Central memory CD4-positive, alpha-beta T cell (primary cell): Measurements from ENCODE around the gene SLC2A11.

ENCODE experiments used
- DNase-seq: peaks from one replicate; pipeline ENCODE4 v3.0.0; 2022
- total RNA-seq, 3 experiments: gene quantifications; one replicate each; lab custom pipeline; 2026; lab: John Stamatoyannopoulos, UW

Gene SLC2A11
- total RNA-seq, result 2.0 to 15.6 (median 9.0) reads per million in 3 experiments

GRCh38 chr22:23857606-23858483, at the start of gene SLC2A11:
Gene SLC2A11 (plus strand): TSS chr22:23857875. CDS start chr22:23858000, 125 bp downstream.
- peak; percentile 92 for DNase-seq

DNA sequence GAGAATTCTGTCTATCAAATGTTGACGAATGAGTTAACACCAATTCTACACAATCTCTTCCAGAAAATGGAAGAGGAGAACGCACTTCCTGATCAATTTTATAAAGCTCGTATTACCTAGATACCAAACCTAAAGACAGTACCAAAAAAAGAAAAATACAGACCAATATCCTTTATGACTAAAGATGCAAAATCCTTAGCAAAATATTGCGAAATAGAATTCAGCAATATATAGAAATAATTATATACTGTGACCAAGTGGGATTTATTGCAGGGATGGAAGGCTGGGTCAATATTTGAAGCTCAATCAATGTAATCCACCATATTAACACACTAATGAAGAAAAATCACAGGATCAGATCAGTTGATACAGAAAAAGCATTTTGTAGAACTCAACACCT, 45.3 kb upstream of the SLC2A11 start:
- DNase-seq, result no peak

DNA sequence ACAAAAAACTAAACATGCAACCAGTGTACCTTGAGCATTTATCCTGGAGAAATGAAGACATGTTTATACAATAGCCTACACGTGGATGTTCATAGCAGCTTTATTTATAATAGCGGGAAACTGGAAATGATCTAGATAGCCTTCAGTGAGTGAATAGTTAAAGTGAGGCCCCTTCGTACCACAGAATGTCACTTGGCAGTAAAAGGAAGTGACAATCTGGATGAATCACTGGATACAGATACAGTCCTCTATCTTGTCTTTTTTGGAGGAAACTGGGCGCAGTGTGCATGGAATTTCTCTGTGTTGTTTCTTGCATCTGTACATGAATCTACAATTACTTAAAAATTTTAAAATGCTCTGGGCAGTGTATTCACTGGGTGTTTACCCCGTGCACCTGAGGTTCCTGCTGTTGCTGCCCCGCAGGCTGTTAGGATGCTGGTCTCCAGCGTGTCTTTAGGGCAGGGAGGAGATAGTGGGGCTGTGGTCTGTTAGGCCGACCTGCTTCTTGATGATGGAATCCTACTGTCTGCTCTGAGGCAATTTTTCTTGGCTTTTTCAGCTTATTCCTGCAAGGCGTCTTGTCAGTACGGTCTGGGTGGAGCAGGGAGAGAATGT, 42.0 kb upstream of the SLC2A11 start:
- no peak for DNase-seq

DNA sequence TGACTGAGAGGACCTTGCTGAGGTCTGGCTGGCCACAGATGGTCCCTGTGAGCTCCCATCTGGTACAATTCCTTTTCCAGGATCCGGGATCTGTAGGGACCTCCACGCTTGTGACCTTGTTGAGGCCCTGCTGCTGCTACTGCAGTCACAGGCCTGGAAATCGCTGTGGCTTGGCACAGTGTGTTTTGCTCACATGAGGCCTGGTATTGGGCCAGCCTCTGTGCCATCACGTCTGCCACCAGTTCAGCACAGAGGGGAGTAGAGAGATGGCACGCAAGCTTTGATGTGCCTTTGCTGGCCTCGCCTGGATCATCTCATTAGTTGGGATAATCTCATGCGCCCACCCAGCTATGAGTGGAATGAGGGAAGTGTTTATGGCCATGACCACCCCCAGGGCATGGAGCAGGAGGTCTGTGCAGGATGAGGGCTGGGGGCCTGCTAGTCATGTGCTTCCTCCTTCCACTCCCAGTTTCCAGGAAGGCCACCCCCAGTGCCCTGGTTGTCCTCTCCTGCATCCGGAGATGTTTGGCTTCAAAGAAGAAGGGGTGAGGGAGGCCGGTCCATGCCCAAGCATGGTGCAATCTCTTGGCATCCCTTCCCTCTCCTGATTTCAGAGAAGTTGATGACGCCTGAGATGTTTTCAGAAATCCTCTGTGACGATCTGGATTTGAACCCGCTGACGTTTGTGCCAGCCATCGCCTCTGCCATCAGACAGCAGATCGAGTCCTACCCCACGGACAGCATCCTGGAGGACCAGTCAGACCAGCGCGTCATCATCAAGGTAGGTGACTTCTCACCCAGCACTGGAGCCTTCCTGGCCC, 41.3 kb upstream of the SLC2A11 start:
- DNase-seq, result no peak

- DNase-seq, result no peak
Observed at GRCh38 chr22:23817146-23817545, 40.5 kb upstream of the SLC2A11 start.

DNA sequence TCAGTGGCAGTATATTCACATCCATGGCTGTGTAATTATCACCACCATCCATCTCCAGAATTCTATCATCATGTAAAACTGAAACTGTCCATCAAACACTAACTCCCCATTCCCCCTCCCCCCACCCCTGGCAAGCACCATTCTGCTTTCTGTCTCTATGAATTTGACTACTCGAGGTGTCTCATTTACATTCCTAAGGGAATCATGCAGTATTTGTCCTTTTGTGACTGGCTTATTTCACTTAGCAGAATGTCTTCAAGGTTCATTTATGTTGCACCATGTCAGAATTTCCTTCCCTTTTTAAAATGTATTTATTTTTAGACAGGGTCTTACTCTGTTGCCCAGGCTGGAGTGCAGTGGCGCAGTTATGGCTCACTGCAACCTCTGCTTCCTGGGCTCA, 39.1 kb upstream of the SLC2A11 start:
- no peak for DNase-seq

- no peak for DNase-seq
Observed at GRCh38 chr22:23820748-23821211, 36.9 kb upstream of the SLC2A11 start.

DNA sequence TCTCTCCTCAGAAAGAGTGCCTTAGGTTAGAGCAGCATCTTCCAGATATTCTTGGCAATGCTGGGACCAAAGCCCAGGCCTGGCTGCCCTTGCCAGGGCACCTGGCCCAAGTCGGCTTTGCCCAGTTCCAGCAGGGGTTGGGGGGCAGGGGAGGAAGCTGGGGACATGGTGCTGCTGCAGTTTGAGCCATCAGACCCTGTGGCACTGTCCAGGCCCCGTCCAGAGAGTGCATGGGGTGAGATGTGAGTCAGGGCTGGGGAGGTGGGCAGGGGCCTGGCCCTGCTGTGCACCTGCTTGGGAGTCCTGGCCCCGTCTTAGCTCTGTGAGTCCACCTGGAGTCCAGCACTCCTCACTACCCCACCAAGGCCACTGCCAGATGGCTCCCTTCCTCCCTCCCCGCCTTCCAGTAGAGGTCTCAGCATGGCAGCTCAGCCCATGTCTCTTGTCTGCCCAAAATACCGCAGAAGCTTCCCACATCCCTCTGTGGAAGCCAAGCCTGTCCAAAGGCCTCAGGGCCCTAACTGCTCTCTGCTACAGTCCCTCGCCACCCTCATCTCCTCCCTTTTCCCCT, 35.5 kb upstream of the SLC2A11 start:
- DNase-seq, result no peak

DNA sequence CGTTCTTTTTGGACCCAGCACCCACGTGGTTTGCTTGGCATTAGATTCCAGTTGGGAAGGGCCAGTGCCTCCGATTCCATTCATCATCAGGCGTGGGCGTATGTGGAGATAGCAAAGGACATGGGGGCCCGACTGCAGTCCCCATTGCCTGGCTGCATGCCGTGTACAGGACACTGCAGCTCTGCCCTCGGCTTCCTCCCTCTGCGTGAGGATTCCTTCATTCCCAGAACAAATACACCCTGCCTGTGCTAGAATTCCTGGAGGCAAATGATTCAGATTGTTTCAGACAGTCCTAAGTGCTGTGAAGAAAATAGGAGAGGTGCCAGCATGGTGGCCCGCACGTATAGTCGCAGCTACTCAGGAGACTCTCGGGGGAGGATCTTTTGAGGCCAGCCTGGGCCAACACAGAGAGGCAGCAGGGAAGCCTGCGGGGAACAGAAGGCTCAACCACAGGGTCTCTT, 34.3 kb upstream of the SLC2A11 start:
- DNase-seq, result no peak

GRCh38 chr22:23824476-23825245, 33.0 kb upstream of the SLC2A11 start:
- no peak for DNase-seq

DNA sequence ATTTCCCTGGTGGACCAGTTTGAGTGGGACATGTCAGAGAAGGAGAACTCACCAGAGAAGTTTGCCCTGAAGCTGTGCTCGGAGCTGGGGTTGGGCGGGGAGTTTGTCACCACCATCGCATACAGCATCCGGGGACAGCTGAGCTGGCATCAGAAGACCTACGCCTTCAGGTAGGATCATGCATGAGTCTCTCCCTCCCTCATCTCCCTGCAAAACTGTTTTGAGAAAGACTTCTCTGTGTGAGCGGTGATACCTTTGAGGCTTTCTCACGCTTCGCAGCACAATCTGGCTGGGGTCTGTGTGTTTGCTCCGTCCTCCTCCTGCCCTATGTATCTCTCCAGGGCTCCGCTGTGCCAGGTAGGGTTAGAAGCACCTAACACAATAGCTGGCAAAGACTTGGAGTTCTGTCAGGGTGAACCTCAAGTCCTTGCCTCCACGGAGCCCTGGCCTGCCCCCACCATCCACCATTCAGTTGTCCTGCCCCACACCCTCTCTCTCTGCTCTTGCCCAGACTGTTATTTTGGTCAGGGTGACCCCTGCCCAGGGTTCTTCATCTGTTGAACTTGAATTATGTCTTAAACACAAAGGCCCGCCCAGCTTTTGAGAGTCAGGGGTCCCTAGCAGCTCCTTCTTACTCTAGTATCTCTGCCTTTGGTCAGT, 32.3 kb upstream of the SLC2A11 start:
- no peak for DNase-seq

GRCh38 chr22:23826510-23827350, 30.9 kb upstream of the SLC2A11 start:
- DNase-seq, result no peak

GRCh38 chr22:23827351-23827995, 30.2 kb upstream of the SLC2A11 start:
- no peak for DNase-seq

- no peak for DNase-seq
Observed at GRCh38 chr22:23828800-23829680, 28.6 kb upstream of the SLC2A11 start.

DNA sequence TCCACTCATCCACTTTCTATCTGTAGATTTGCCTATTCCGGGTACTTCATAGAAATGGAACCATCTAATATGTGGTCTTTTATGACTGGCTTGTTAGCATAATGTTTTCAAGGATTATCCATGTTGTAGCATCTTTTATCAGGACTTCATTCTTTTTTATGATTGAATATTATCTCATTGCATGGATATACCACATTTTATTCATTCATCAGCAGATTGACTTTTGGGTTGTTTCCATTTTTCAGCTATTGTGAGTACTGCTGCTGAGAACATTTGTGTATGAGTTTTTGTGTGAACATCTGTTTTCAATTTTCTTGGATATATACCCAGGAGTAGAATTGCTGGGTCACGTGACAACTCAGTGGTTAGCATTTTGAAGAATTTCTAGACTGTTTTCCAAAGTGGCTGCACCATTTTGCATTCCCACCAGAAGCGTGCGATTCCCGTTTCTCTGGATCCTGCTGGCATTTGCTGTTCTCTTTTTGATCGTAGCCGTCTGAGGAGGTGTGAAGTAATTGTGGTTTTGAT, 27.8 kb upstream of the SLC2A11 start:
- DNase-seq, result no peak

DNA sequence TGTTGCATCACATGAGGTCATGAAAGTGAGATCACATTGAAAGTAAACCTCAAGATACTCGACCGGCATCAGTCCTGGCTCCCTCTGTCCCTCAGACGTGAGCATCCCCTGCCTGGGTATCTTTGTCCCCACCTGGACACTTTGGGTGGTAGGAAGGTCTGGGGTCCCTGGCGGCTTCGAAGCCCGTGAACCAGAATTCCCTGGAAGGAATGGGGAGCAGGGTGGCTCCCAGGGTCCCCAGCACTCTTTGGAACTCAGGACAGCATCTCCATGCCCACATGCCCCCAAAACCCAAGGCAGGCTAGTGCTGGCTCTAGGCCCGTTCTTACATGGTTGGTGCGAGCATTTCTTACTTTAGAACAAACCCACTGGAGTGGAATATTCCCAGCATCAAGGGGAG, 26.4 kb upstream of the SLC2A11 start:
- no peak for DNase-seq

- DNase-seq, result no peak
Observed at GRCh38 chr22:23831781-23832180, 25.9 kb upstream of the SLC2A11 start.

- DNase-seq, result no peak
Observed at GRCh38 chr22:23832226-23833016, 25.3 kb upstream of the SLC2A11 start.
